ENCODE measurements around the gene CKAP2L.

Gene CKAP2L

DNA sequence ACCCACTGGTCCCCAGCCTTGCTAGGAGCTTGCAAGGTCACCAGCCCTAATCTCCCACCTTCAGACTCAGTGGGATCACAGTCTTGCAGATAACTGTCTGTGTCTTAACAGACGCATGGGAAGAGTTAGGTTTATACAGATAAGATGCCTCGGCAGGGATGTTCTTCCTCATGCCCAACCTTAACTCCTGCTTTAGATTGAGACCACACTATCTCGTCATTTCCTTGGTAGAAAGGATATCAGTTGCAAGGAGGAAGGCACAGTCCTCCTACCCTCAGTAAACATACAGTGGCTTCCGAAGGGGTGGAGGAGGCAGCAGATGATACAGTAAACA, 36.4 kb downstream of the CKAP2L start:
- TF ChIP-seq, protein P1, sequence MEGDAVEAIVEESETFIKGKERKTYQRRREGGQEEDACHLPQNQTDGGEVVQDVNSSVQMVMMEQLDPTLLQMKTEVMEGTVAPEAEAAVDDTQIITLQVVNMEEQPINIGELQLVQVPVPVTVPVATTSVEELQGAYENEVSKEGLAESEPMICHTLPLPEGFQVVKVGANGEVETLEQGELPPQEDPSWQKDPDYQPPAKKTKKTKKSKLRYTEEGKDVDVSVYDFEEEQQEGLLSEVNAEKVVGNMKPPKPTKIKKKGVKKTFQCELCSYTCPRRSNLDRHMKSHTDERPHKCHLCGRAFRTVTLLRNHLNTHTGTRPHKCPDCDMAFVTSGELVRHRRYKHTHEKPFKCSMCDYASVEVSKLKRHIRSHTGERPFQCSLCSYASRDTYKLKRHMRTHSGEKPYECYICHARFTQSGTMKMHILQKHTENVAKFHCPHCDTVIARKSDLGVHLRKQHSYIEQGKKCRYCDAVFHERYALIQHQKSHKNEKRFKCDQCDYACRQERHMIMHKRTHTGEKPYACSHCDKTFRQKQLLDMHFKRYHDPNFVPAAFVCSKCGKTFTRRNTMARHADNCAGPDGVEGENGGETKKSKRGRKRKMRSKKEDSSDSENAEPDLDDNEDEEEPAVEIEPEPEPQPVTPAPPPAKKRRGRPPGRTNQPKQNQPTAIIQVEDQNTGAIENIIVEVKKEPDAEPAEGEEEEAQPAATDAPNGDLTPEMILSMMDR (IDR thresholded peaks at IDR 0.05): no peak

DNA sequence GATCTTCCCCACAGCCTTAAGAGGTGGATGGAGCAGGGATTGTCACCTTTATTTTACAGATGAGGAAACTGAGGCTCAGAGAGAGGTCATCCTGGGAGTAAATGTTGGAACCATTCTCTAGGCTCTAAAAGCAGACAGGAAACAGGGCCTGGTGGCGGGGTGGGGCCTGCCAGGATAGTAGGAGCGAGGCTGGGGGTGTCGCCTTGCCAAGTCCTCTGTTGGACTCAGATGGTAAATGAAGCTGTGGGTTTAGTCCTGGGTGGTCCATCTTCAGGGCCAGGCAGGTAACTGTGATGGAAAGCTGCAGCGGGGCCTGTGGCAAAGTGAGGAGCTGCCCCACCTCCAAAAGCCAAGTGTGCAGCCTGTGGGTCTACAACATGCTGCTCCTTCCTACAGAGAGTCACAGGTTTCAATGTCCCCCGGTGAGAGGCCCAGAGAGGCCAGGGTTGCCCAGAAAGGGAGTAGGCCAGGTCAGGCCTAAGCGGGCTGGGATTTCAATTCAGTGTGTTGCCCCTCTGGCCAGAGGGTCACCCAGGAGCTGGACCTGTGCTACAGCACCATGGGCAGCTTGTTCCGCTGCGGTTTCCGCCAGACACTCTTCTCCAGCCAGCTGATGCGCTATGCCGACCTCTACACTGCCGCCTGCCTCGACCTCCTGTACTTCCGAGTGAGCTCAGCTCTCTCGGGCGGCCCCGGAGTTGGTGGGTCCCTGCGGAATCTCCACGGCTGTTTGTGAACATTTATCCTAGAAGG, 37.0 kb downstream of the CKAP2L start:
- TF ChIP-seq, protein P1 (IDR thresholded peaks at IDR 0.05): no peak

DNA sequence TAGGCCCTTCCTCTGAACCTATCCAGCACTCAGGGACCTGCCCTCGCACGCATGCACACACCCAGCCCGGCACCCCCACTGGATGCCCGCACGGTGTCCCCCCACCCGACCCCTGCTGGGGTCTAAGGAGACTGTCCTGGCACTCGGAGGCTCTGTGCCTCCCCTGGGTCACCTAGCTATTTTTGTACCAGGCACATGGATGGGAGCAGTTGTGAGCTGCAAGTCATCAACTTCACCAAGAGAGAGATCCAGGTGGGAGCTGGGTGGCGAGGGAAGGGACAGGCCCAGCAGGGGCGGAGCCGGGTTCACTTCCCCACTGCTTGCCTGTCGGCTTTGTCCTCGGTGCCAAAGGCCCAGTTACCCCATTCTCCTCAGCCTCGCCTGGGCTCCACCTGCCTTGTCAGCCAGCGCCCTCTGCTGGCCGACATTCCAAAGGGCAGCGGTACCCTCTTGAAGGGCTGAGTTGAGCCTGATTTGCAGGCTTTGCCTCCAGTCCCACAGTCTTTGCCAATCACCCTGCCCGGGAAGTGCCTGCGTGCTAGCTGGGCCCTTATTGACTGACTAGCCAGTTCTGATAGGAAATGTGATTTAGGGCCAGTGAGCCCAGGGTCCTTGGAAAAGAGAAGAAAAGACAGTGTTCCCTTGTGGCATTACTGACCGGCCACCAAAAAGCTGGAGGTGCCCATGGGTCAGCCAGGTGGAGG, 37.8 kb downstream of the CKAP2L start:
- TF ChIP-seq, protein P1 (IDR thresholded peaks at IDR 0.05): peak; percentile 88

DNA sequence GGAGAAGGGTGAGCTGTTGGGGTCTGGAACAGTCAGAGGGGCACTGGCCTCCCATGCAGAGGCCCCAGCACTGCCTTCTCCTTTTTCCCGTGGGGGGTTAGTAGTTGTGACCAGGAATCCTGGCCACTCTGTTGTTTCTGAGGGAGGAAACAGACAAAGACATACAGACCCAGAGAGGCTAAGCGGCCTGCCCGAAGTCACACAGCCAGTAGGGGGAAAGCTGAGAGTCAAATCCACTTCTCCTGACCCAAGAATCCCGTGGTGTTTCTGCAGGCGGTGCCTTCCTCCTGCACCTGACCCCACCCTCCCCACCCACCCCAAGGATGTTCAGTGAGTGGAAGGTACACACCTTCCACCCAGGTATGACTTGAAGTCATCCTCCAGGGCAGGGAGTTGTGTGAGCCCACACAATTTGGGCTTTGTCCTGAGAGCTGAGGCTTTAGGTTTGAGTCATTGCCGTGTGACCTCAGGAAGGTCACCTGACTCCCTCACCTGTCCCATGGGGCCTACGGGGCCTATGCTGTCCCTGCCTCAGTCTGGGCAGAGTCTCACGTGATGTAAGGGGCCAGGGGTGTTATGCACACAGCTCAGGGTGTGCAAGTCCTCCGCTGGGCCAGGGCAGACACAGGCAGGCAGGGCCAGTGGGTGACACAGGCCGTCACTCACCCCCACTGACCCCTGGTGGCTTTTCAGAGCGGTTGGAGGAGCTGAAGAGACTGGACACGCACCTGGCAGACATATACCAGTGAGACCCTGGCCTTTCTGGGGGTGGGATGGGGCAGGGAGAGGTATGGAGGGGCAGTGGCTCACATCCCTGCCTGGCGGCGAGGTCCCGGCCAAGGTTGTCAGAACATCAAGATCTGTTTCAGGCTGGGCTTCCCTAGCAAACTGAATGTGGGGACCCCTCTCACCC, 38.6 kb downstream of the CKAP2L start:
- TF ChIP-seq, protein P1 (IDR thresholded peaks at IDR 0.05): no peak

DNA sequence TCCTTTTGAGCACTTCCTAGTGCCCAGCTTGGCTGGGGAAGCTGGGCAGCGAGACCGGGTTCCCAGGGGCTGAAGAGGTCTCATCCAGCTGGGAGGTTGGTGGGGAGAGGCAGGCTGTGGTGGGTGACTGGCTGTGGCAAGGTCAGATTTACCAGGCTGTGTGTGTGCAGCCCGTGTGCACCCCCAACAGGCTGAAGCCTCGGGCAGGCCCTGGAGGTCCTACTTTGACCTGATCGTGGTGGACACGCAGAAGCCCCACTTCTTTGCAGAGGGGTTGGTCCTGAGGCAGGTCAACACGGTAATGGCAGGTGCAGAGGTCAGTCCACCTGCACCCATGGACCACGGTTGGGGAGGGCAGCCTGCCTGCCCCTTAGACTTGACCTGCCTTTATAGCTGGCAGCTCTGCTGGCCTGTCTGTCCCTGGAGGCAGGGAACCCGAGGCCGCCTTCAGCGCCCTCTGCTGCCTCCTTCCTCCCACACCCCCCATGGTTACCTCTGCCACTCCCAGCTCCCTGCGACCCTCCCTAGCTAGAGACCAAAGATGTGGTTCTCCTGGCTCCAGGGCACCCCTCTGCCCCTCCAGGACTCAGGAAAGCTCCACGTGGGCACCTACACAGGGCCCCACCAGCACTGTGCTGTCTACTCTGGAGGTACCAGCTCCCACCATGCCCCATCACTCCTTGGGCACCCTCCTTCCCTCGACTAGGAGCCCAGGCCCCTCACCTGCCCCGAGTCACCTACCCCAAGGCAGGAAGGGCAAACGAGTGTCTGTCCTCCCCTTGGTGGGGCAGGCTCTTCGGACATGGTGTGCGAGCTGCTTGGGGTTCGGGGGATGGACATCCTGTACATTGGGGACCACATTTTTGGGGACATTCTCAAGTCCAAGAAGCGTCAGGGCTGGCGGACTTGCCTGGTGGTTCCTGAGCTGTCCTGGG, 39.6 kb downstream of the CKAP2L start:
- TF ChIP-seq, protein P1 (IDR thresholded peaks at IDR 0.05): 0 out of 2 replicates have a peak, but pooled peaks have one; percentile 8

DNA sequence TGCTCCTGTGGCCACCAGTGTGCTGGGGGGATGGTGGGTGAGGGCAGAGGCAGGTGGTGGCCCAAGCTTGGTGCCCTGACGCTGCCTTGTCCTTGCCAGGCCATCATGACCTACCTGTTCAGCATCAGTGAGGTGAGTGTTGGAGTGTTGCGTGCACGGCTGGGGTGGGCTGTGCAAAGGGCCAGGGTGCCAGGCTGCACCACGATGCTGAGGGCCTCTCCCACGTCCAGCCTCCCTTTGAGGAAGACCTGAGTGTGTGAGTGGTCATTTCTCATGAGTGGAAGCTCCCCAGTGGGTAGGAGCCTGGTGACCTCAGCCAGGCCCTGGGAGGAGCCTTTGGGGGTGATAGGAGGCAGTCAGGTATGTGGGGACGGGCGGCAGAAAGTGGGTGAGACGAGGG, 40.4 kb downstream of the CKAP2L start:
- TF ChIP-seq, protein P1 (IDR thresholded peaks at IDR 0.05): no peak

Measured in LNCAP (cell line).